GM23248 (cell line): ENCODE results near the gene ST6GALNAC3.

Experiments used
- EZH2 ChIP-seq: fragments of 200-600 bp; sonication (generic); IDR thresholded peaks from 2 replicates; pipeline ENCODE4 v1.6.1; 2018; ENCODE audit warnings: antibody characterized with exemption, mild to moderate bottlenecking; ENCODE audit not compliant: insufficient read depth, poor library complexity, severe bottlenecking
- EZH2phosphoT487 ChIP-seq: fragments of 200-600 bp; sonication (generic); IDR thresholded peaks from 2 replicates; pipeline ENCODE4 v1.6.1; 2018; ENCODE audit warnings: antibody characterized with exemption, moderate library complexity, mild to moderate bottlenecking, low read depth; ENCODE audit not compliant: insufficient read depth

- no peak for TF ChIP-seq EZH2
- no peak for TF ChIP-seq EZH2phosphoT487
Measured at GRCh38 chr1:76620371-76620770, 545.8 kb downstream of the ST6GALNAC3 start.
